HCT116 (cell line): Measurements from ENCODE around the gene MEI1. TPM values are rescaled to one million over a fixed set of nuclear protein-coding genes. Genes with fewer than 3 reads are reported as not detected.
A peak's percentile ranks its signal among the peaks of the same experiment; 100 is the strongest.
"Not testable (repeated sequence)": the region's sequence is repeated elsewhere in the genome, so short reads cannot be mapped to it uniquely, and the experiment has no call there.

ENCODE experiments used
- ATAC-seq: fragments of 200-7000 bp; cut with Tn5 transposase; 2 replicates; pipeline ENCODE4 v1.9.1; 2020; ENCODE audit warnings: mild to moderate bottlenecking, moderate library complexity
- BruUV-seq: library from RNA; stranded (reverse); fragments of 400-500 nt; replicated peaks from 2 replicates; lab custom pipeline; 2021; lab: Mats Ljungman, UMichigan
- CTCF ChIA-PET: fragments of 300-600 bp; sonication (Branson Sonifier 250); formaldehyde crosslinking; loops from one replicate; lab custom pipeline; 2021; ENCODE audit warnings: antibody characterized with exemption; lab: Charles Lee
- POLR2A ChIA-PET: fragments of 300-600, 350-600 bp; sonication (Branson Sonifier 250); formaldehyde crosslinking; loops from one replicate; lab custom pipeline; 2021; ENCODE audit warnings: antibody characterized with exemption; lab: Charles Lee
- RAD21 ChIA-PET, 2 experiments: fragments of 300-600 bp; sonication (Branson Sonifier 250); formaldehyde crosslinking; loops; one replicate each; lab custom pipeline; 2023; ENCODE audit warnings: low total read pairs in 2 of 2; ENCODE audit not compliant: uncharacterized antibody in 2 of 2, unreplicated experiment in 2 of 2, low non-redundant PET in 1 of 2; lab: Charles Lee
- DNase-seq: peaks from one replicate; pipeline ENCODE4 v3.0.0-alpha.2; 2010; ENCODE audit warnings: low read depth, low spot score
- H2AFZ ChIP-seq: fragments of 200-600 bp; shearing (Covaris generic), sonication (generic); 2 replicates; pipeline ENCODE4 v1.6.1; 2017; ENCODE audit warnings: low read depth, mixed run types, mixed read lengths, antibody characterized with exemption, low read length; ENCODE audit not compliant: poor library complexity, severe bottlenecking
- H3K27ac ChIP-seq: 2 replicates; pipeline ENCODE4 v1.5.1; 2012; ENCODE audit warnings: low read depth, low read length
- H3K27me3 ChIP-seq: fragments of 200-600 bp; sonication (generic); 2 replicates; pipeline ENCODE4 v1.6.1; 2016; ENCODE audit warnings: mixed run types, low read length, mixed read lengths; ENCODE audit not compliant: insufficient read depth
- H3K36me3 ChIP-seq, 2 experiments: fragments of 200-500 bp in 1 of 2; fragments of 200-600 bp in 1 of 2; sonication (Bioruptor generic) in 1 of 2; sonication (generic) in 1 of 2; 2 replicates each; pipeline versions ENCODE4 v1.5.1 to v1.6.1; 2014 to 2016; ENCODE audit warnings: low read length in 2 of 2, inconsistent platforms in 1 of 2, mixed read lengths in 1 of 2, mixed run types in 1 of 2; ENCODE audit not compliant: insufficient read depth in 2 of 2, control insufficient read depth in 1 of 2
- H3K4me1 ChIP-seq, 2 experiments: fragments of 200-600 bp in 1 of 2; sonication (generic) in 1 of 2; 2 replicates each; pipeline versions ENCODE4 v1.5.1 to v1.6.1; 2012 to 2017; ENCODE audit warnings: low read length in 2 of 2, inconsistent platforms in 1 of 2, mild to moderate bottlenecking in 1 of 2, mixed read lengths in 1 of 2, mixed run types in 1 of 2, moderate library complexity in 1 of 2; ENCODE audit not compliant: insufficient read depth in 2 of 2, control insufficient read depth in 1 of 2
- H3K4me2 ChIP-seq: fragments of 200-600 bp; sonication (generic); 2 replicates; pipeline ENCODE4 v1.6.1; 2017; ENCODE audit warnings: mixed run types, low read length, mixed read lengths
- H3K4me3 ChIP-seq, 2 experiments: fragments of 200-600 bp in 1 of 2; sonication (generic) in 1 of 2; replicated peaks in 1 of 2; 2 replicates each; pipeline ENCODE4 v1.5.1; 2011 to 2016; ENCODE audit warnings: low read length in 2 of 2, control low read depth in 1 of 2, low read depth in 1 of 2, mild to moderate bottlenecking in 1 of 2, mixed read lengths in 1 of 2, mixed run types in 1 of 2
- H3K79me2 ChIP-seq: fragments of 200-600 bp; sonication (generic); 2 replicates; pipeline ENCODE4 v1.6.1; 2017; ENCODE audit warnings: mild to moderate bottlenecking, mixed run types, low read length, moderate library complexity, mixed read lengths; ENCODE audit not compliant: insufficient read depth
- H3K9ac ChIP-seq: fragments of 200-600 bp; sonication (generic); 2 replicates; pipeline ENCODE4 v1.6.1; 2016; ENCODE audit warnings: low read length, mixed read lengths
- H3K9me2 ChIP-seq: fragments of 200-600 bp; sonication (generic), shearing (Covaris generic); 2 replicates; pipeline ENCODE4 v1.6.1; 2017; ENCODE audit warnings: mixed run types, mild to moderate bottlenecking, moderate library complexity; ENCODE audit not compliant: insufficient read depth
- H3K9me3 ChIP-seq, 2 experiments: fragments of 200-500 bp in 1 of 2; fragments of 200-600 bp in 1 of 2; sonication (Bioruptor generic) in 1 of 2; sonication (generic) in 1 of 2; 2 replicates each; pipeline ENCODE4 v1.6.1; 2014 to 2017; ENCODE audit warnings: low read length in 2 of 2, mixed read lengths in 2 of 2, inconsistent platforms in 1 of 2, low read depth in 1 of 2, mild to moderate bottlenecking in 1 of 2, mixed run types in 1 of 2, moderate library complexity in 1 of 2; ENCODE audit not compliant: control insufficient read depth in 1 of 2, insufficient read depth in 1 of 2
- H4K20me1 ChIP-seq: fragments of 200-600 bp; sonication (generic), shearing (Covaris generic); 2 replicates; pipeline ENCODE4 v1.6.1; 2017; ENCODE audit warnings: mixed run types, mild to moderate bottlenecking, moderate library complexity; ENCODE audit not compliant: insufficient read depth
- CTCF ChIP-seq, 3 experiments: fragments of 200-600 bp in 1 of 3; sonication (generic) in 1 of 3; IDR thresholded peaks in 2 of 3; conservative IDR thresholded peaks in 1 of 3; 2 replicates each; pipeline ENCODE4 v1.5.1; 2012 to 2017; ENCODE audit warnings: low read depth in 2 of 3, low read length in 2 of 3, antibody characterized with exemption in 1 of 3, borderline replicate concordance in 1 of 3, control low read depth in 1 of 3, mild to moderate bottlenecking in 1 of 3, mixed read lengths in 1 of 3, mixed run types in 1 of 3, moderate library complexity in 1 of 3; ENCODE audit not compliant: insufficient read depth in 1 of 3
- EZH2 ChIP-seq: fragments of 200-600 bp; sonication (generic); IDR thresholded peaks from 2 replicates; pipeline ENCODE4 v1.6.1; 2017; ENCODE audit warnings: antibody characterized with exemption, mixed run types
- POLR2A ChIP-seq: IDR thresholded peaks from 2 replicates; pipeline ENCODE4 v1.7.0; 2011; ENCODE audit warnings: borderline replicate concordance; ENCODE audit not compliant: insufficient read depth, insufficient read length; ENCODE audit errors: extremely low read depth
- YY1 ChIP-seq: IDR thresholded peaks from 2 replicates; pipeline ENCODE4 v1.6.1; 2011; ENCODE audit warnings: low read length, low read depth, moderate library complexity, mild to moderate bottlenecking; ENCODE audit not compliant: insufficient replicate concordance; ENCODE audit errors: extremely low read depth
- ZNF274 ChIP-seq: fragments of 200-500 bp; sonication (Bioruptor generic); IDR thresholded peaks from 2 replicates; pipeline ENCODE4 v1.6.1; 2014; ENCODE audit warnings: mild to moderate bottlenecking, low read depth, low read length, inconsistent platforms
- intact Hi-C: fragments of 100-400 bp; cut with micrococcal nuclease; formaldehyde crosslinking; loops from 2 replicates; pipeline ENCODE4 v1.10.0; 2022
- total RNA-seq: library from RNA; stranded (reverse); gene quantifications from one replicate; pipeline ENCODE4 v1.2.1, GENCODE V29; 2021; ENCODE audit not compliant: unreplicated experiment
- TF ChIP-seq, protein P1 (sequence below): IDR thresholded peaks from 2 replicates; pipeline ENCODE4 v1.6.1; 2012; ENCODE audit warnings: low read depth

MEI1 gene
- total RNA-seq, 1 experiment from 2014 or later: 0.64 TPM

GRCh38 chr22:41684194-41684593 is 15.1 kb upstream of the MEI1 start:
- Histone ChIP-seq H2AFZ (no peak overlapping the region), H3K9me3 (no peaks in the 10 kb centered on the region), H3K9me2 (no peaks in the 10 kb centered on the region), H3K4me2 (peak overlapping the region; percentile 66; the same call in 1 of the 2 replicates), H3K79me2 (peaks cover 100% of the 10 kb centered on the region), H3K4me1 (peaks cover 8 to 34% of the 10 kb centered on the region in 2 experiments), H4K20me1 (peaks cover 32% of the 10 kb centered on the region; the same call in 1 of the 2 replicates), H3K27me3 (no peaks in the 10 kb centered on the region), H3K36me3 (peaks cover 13 to 14% of the 10 kb centered on the region in 2 experiments; a peak in 3 of 4 replicates), H3K4me3 (no peak overlapping the region), H3K9ac (no peak overlapping the region), H3K27ac (no peak overlapping the region)
- intact Hi-C loops: no loop called here
- DNase-seq: no peak
- no TSS peak for BruUV-seq
- TF ChIP-seq POLR2A: no peak
- TF ChIP-seq YY1: no peak
- TF ChIP-seq CTCF (IDR thresholded peaks at IDR 0.05 in 2 of 3, conservative IDR thresholded peaks at IDR 0.05 in 1 of 3; ENCODE audit: borderline replicate concordance in 1 of 3, insufficient read depth in 1 of 3, low read depth in 2 of 3, low read length in 2 of 3): no peak
- TF ChIP-seq EZH2: no peak
- no peak for TF ChIP-seq ZNF274
- TF ChIP-seq, protein P1, sequence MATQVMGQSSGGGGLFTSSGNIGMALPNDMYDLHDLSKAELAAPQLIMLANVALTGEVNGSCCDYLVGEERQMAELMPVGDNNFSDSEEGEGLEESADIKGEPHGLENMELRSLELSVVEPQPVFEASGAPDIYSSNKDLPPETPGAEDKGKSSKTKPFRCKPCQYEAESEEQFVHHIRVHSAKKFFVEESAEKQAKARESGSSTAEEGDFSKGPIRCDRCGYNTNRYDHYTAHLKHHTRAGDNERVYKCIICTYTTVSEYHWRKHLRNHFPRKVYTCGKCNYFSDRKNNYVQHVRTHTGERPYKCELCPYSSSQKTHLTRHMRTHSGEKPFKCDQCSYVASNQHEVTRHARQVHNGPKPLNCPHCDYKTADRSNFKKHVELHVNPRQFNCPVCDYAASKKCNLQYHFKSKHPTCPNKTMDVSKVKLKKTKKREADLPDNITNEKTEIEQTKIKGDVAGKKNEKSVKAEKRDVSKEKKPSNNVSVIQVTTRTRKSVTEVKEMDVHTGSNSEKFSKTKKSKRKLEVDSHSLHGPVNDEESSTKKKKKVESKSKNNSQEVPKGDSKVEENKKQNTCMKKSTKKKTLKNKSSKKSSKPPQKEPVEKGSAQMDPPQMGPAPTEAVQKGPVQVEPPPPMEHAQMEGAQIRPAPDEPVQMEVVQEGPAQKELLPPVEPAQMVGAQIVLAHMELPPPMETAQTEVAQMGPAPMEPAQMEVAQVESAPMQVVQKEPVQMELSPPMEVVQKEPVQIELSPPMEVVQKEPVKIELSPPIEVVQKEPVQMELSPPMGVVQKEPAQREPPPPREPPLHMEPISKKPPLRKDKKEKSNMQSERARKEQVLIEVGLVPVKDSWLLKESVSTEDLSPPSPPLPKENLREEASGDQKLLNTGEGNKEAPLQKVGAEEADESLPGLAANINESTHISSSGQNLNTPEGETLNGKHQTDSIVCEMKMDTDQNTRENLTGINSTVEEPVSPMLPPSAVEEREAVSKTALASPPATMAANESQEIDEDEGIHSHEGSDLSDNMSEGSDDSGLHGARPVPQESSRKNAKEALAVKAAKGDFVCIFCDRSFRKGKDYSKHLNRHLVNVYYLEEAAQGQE: no peak
- POLR2A ChIA-PET: no interaction called here
- CTCF ChIA-PET: no interaction called here
- no peak for ATAC-seq
- RAD21 ChIA-PET: no interaction called here

DNA sequence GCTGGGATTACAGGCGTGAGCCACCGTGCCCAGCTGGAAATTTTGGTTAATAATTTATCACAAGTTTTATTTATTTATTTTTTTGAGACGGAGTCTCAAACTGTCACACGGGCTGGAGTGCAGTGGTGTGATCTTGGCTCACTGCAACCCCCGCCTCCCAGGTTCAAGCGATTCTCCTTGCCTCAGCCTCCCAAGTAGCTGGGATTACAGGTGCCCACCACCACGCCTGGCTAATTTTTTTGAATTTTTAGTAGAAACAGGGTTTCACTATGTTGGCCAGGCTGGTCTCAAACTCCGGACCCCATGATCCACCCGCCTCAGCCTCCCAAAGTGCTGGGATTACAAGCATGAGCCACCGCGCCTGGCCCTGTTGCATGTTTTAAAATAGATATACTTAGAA is 12.4 kb upstream of the MEI1 start:
- H4K20me1 ChIP-seq: peaks cover 15% of the 10 kb centered on the region; the same call in 1 of the 2 replicates
- intact Hi-C loops, H3K36me3 ChIP-seq, ATAC-seq, H3K9me3 ChIP-seq, BruUV-seq, H3K27ac ChIP-seq, RAD21 ChIA-PET, H3K27me3 ChIP-seq, DNase-seq, H2AFZ ChIP-seq, H3K9me2 ChIP-seq: not testable (repeated sequence)
- peak overlapping the region; percentile 96 for H3K9ac ChIP-seq
- ChIA-PET CTCF (interaction anchor here (0.9 to 3.4 kb wide), 2 partner anchors 11 to 19 kb away, joined by 3 to 11 read pairs; no protein-coding TSS in a partner anchor), POLR2A (interaction anchor here (2.8 kb wide), 1 partner anchor 20 kb away, joined by 12 read pairs; no protein-coding TSS in a partner anchor)
- H3K79me2 ChIP-seq: peaks cover 78% of the 10 kb centered on the region
- H3K4me2 ChIP-seq: peak overlapping the region; percentile 95
- peaks cover 6 to 43% of the 10 kb centered on the region in 2 experiments for H3K4me1 ChIP-seq
- H3K4me3 ChIP-seq: peak overlapping the region; percentile 69 to 90
